ENCODE measurements around the gene PLA2G2D.

PLA2G2D gene

DNA sequence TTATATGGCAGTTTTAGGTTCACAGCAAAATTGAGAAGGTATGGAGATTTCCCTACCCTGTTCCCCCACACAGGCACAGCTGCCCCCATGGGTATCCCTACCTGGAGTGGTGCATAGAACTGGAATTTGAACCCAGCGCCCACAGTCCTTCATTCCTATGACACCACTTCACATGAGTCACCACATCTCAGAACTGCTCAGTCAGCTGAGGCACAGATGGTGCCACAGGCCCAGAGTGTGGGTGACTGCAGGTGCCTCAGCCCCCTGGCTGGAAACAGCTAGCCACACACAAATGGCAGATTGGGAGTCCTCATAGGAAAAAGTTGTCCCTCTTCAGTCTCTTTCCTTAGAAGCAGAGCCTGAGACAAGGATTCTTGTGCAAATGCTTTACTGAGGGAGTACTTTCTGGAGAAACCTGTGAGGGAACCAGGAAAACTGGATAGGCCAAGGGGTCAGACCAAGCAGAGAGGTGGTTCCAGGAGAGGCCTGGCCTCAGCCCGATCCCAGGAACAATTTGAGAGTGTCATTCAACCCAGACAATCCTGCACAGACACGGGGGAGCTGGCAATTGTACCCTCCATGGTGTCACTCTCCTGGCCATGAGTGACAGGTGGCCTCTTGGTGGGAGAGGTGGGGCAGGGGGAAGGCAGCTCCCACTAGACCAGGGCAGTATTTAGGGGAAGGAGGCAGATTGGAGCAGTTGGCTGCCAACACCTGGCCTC lies 6.9 kb downstream of the PLA2G2D start:
- no peak for DNase-seq

DNA sequence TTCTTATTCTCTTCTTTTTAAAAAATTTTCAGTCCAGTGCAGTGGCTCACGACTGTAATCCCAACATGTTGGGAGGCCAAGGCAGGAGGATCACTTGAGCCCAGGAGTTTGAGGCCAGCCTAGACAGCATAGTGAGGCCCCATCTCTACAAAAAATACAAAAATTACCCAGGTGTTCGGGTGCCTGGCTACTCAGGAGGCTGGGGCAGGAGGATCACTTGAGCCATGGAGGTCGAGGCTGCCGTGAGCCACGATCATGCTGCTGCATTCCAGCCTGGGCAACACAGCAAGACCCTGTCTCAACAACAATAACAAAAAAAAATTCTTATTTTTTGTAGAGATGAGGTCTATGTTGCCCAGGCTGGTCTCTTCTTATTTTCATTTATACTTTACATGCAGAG lies 7.9 kb downstream of the PLA2G2D start:
- no peak for DNase-seq

DNA sequence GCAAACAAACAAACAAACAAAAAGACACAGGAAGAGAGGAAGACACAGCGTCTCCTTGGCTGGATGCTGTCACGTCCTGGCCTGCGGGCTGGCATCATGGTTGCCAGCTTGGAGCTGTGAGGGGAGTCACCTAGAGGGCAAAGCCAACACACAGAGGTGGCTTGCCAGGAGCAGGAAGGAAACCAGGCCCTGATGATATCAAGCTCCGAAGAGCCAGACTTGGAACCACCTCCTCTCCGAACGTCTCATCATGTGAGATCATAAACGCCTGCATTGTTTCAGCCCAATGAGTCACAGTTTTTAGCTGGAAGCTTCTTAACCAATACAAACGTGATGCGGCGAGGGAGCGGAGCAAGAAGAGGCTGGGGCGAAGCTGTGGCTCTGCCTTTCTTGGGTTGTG lies 8.7 kb downstream of the PLA2G2D start:
- DNase-seq, result no peak

DNA sequence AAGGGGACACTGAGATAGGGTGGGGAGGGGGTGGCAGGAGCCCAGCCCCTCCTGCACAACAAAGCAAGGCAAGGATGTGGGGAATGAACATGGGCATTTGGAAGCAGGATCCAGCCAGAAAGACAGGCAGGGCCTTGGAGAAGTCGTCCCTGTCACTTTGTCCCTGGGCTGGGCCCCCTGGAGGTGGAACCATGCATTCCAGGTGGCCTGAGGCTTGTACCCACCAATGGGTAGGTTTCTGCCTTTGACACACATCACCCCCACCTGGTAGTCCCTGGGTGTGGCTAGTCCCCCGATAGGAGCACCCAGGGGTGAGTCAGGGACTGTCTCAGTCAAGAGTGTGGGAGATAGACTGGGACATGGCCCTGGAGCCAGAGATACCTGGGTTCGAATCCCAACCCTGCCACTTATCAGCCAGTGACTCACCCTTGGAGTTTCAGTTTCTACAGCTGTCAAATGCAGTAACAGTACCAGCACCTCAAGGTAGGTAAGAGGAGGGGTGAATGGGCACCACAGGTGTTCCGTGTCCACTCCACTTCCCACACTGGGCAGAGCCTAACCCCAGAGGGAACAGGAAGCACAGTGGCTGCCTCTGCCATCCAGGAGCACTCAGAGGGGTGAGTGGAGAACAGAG lies 10.0 kb downstream of the PLA2G2D start:
- DNase-seq, result no peak

DNA sequence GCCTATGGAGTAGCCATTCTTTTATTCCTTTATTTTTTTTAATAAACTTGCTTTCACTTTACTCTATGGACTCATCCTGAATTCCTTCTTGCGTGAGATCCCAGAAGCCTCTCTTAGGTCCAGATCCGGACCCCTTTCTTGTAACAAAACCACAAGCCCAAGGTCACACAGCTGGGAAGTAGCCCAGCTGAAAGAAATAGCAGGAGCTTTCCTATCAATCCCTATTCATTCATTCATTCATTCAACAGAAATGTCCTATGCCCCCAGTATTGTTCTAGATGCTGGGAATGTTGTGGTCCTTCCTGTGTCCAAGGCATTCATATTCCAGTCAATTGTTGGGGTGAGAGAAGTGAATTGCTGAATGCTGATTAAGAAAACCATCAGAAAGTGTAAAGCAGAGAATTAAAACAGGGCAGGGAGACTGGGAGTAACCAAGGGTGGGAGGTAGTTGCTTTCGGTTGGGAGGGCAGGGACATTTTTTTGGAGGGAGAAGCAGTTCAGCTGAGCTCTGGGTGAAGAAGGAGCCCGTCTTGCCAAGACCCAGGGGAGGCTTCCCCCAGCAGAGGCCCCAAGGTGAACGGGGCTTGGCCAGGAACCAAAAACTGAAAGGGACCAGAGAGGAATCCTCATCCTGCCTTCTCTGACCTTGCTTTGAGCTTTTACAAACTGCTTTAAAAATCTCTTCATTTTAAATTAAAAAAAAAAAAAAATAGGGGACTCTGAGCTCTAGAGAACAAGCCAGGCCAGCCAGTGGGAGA lies 10.8 kb downstream of the PLA2G2D start:
- no peak for DNase-seq

DNA sequence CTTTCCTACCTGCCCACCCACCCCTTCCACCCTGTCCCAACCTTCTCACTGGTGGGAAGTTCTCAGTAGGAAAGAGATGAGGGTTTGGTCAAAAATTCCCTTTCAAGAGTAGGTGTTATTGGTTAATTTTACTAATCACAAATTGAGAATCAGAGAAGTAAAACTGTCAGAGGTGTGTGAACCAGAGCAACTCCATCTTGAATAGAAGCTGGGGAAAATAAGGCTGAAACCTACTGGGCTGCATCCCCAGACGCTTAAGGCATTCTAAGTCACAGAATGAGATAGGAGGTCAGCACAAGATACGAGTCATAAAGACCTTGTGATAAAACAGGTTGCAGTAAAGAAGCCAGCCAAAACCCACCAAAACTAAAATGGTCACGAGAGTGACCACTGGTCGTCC lies 11.5 kb downstream of the PLA2G2D start:
- DNase-seq, result no peak

DNA sequence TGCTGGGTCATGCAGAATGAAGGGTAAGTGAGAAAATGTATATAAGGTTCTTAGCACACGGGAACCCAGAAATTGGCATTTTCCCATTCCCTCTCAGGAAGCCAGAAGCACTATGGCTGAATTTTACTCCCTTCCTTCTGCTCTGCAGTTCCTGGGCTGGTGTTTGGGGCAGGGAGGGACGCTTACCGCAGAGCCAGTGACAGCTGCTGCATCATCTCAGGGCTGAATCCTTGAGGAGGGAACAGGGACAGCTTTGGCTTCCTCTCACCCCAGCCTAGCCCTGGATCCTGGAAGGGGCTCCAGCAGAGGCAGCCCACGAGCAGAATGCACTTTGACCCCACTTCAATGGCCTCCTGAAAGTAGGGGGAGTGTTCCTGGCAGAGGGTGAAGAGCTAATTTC lies 12.0 kb downstream of the PLA2G2D start:
- no peak for DNase-seq

DNA sequence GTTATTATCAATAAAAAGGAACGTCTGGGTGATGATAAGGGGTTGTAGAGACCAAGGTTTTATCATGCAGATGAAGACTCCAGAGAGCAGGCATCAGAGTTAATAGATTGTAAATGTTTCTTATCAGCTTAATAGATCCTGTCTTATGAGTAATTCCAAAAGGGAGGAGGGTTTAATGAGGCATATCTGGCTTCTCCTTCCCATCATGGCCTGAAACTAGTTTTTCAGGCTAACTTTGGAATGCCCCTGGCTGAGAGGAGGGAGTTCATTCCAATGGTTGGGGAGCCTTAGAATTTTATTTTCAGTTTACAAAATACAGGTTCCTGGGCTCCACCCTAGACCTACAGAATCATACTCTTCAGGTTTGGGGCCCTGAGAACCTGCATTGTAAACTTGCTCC lies 13.5 kb downstream of the PLA2G2D start:
- DNase-seq, result no peak

DNA sequence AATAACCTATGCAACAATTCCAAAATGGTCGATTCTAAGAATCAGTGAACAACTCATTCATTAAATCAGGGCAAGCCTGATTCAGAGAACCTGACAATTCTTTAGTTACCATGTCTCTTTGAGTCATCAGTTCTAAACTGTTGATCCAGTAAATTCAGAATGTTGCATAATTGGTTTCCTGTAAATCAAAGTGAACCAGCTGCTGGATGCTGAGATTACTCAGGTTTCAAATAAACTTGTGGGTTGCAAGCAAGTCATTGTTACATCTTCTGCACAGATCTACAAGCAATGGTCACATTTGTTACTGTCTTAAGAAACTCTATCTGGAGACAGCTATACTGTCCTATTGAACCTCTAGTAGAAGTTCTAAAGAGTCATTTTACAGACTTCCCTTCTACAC lies 16.5 kb downstream of the PLA2G2D start:
- DNase-seq, result no peak

DNA sequence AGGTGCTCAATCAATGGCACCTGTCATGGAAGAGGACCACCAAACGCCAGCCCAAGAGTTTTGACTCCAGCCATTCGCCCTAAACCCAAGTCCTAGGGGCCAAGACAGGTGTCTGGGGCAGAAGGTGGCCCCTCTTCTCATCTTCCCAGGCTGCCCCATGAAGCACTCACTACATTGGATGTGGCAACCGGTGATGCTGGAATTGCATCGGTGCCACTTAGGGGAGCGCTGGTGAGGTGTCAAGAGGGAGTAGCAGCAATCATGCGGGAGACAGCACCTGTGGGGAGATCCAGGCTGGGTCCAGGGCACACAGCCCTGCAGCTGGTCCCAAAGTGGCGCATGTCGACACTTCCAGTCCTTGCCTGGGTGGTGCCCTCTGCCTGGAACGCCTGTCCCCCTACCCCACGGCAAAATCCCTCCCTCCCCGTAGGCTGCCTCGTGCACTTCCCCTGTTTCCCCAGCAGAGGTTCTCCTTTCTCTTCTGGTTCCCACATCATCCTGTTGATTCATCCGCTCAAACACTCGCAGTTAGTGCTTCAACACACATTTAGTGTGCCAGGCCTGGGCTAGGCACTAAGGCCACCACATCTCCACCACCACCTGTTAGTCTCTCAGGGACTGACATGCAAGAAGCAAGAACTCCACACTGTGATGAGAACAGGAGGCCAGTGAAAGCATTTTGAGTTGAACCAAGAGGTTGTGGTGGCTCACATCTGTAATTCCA lies 18.5 kb downstream of the PLA2G2D start:
- DNase-seq, result peak; percentile 65

DNA sequence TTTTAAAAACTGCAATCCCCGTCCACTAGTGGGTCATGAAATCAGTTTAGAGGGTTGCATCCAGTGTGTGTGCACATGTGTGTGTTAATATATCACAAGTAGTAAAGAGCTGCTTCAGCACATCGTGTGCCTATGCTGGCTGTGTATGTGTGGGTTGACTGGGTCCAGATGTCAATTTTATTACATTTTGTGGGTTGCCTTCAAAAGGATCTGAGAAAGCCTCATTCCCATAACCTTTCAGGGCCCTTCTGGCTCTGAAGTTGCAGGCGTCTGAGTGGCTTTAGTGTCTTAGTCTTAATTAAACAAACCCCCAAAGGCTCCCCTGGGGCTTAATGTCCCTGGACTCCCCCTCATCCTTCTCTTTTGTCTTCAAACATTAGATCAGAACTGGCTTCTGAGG lies 19.8 kb downstream of the PLA2G2D start:
- no peak for DNase-seq

DNA sequence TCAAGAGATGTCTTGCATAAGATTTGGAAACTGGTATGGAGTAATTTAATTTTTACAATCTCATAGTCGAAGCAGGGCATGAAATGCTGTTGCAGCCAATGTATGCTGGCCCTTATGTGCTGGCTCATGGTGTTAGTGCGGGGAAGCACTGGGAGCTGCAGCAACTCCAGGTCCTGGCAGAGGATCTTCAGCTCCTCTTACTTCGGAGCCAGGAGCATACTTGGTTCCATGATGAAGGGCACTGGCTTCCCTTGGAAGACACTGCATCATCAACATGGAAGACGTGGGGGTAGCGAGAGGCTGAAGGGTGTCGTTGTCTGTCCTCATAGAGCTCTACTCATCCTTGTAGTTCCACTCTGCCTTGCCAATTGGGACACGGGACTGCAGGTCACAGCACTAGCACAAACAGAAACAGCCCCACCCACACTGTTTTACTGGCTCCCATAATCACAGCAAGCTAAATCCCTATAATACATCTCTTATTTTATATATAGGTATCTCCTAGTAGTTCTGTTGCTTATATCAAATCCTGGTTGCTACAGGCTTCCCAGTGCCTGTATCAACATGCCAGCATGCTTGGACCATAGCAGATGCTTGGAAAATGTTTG lies 22.4 kb downstream of the PLA2G2D start:
- no peak for DNase-seq

DNA sequence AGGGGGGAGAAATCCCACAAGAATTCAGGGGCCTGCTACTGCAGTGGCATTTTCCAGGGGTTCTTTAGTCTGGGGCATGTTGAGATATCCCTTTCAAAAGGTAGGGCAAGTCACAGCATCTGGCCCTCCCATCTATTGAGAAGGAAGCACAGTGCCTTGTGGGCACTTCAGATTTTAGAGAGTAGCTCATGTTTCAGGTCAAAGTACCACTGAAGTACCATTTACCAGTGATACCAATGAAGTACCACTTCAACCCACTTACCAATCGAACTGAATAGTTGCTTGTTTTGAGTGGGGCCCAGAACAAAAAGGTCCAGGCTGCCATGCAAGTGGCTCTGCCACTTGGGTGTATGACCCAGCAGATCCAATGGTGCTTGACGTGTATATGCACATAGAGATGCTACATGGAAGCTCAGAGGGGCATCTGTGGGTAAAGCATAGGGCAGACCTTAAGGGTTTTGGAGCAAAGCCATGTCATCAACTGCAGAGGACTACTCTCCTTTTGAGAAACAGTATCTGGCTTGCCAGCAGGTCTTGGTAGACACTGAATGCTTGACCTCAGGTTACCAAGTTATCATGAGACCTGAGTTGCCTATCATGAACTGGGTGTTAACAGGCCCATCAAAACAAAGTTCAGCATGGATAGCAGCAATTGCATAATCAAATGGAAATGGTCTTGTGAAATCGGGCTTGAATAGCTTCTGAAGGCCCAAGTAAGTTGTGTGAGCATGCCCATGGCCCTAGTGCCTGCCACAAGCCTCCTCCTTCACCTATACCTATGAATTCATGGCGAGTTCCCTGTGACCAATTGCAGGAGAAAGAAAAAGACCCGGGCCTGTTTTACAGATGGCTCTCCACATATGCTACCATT lies 23.5 kb downstream of the PLA2G2D start:
- DNase-seq, result no peak

DNA sequence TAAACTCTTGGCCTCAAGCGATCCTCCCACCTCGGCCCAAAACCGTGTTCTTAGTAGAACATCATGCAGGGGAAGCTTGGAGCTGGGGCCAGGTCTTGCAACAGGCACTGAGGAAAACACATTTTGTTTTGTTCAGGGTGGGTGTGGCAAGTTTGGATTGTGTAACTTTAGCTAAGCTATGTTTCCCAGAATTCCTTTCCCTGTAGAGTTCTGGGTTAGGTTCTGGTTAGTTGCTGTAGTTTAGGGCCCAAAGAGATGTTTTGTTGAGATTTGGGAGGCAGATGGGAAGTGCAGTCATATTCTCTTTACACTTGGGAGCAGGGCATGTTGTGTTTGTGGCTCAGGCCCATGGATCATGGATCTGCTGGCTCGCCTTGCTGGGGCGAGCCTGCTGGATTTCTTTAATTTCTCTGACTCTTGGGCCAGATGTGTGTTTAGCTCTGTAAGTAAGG lies 25.4 kb downstream of the PLA2G2D start:
- no peak for DNase-seq

DNA sequence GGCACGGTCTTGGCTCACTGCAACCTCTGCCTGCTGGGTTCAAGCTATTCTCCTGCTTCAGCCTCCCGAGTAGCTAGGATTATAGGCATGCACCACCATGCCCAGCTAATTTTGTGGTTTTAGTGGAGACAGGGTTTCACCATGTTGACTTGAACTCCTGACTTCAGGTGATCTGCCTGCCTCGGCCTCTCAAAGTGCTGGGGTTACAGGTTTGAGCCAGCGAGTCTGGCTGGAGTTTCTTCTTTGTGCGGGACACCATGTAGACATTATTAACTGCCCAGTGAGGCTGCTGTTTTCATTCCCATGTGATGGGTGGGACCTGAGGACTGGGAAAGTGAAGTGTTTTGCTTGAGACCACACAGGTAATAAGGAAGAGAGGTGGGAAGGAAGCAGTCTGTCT lies 26.0 kb downstream of the PLA2G2D start:
- DNase-seq, result no peak

DNA sequence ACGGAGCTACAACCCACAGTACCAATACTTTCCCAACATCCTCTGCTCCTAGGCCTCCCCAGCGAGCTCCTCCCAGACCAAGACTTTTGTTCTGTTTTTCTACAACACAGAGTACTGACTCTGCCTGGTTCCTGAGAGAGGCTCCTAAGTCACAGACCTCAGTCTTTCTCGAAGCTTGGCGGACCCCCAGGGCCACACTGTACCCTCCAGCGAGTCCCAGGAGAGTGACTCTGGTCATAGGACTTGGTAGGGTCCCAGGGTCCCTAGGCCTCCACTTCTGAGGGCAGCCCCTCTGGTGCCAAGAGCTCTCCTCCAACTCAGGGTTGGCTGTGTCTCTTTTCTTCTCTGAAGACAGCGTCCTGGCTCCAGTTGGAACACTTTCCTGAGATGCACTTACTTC lies 28.7 kb downstream of the PLA2G2D start:
- no peak for DNase-seq

DNA sequence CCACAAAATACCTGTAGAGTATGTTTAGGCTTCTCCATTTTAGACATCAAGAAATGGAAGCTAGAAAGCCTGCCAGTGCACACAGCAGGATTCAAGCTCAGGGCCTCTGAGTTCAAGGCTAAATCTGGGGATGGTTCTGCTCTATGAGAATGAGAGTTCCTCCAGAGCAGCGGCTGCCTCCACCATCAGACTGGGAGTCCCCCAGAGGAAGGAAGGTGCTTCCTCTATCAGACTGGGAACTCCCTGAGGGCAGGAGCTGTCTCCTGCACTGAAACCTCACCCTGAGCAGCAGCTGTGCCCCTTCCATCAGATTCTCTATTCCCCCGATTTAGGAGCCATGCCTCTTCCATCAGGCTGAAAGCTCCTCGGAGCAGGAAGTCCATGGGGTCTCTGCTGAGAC lies 29.2 kb downstream of the PLA2G2D start:
- DNase-seq, result no peak

DNA sequence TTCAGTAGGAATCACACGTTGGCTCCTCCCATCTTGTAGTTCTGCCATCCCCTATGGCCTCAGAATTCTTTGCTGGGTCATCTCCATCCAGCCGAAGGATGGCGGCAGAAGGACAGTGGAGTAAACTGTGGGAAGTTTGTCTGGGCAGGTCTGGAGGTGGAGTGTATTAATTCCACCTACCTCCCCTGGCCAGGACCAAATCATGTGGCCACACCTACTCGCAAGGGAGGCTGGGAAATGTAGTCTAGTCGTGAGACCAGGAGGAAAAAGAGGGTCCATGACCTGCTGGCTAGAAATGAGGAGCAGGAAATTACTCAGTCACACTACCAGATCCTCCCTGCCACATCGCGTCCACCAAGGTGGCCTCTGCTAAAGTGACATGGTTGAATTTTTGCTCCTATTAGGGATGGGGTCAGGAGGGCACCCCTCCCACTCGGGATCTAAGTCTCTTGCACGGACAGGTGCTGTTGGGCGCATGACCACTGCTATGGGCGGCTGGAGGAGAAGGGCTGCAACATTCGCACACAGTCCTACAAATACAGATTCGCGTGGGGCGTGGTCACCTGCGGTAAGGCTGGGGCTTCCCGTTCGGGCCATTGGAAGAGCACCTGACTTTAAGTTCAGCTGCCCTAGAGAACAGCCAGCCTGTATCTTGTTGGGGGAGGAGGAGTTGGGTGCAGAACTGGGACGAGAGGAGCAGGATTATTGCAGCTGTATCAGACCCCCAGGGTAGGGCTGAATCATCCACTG lies 29.8 kb downstream of the PLA2G2D start:
- DNase-seq, result no peak

DNA sequence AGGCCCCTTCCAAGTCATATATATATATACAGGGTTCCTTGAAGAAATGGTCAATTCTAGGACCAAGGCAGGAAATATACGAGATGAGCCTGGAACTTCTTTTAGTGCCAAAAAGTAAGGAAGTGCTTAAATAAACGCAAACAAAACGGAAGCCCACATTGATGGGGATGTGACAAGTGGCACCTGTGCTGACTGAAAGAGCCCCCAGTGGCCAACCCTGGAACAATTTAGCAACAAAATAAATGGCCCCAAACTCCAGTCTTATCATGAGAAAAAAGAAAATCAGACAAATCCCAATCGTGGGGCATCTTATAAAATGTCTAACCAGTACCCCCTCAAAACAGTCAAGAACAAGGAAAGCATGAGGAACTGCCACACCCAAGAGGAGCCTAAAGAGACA lies 31.7 kb downstream of the PLA2G2D start:
- DNase-seq, result peak; percentile 24

DNA sequence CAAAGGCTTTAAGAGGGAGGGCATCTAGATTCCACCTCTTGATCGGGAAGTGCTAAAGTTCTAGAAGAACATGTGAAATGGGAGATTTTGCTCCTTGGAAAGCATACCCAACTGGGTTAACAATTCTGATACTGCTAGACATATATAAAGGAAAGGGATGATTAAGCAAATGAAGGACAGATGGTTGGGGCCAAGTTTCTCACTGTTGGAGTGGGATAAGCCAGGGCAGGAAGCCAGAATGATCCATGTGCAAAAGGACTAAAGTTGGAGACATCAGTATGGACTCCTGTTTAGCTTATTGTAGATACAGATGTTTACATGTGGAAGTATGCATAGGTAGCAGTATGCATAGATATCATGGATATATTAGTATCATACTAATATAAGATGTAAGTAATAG lies 32.5 kb downstream of the PLA2G2D start:
- no peak for DNase-seq
